ENCODE measurements around the gene CLEC4G. TPM values are rescaled to one million over a fixed set of nuclear protein-coding genes. Genes with fewer than 3 reads are reported as not detected.

Gene CLEC4G
- total RNA-seq, 2 donors from 2014 or later = 0.49 to 6.2 TPM

DNA sequence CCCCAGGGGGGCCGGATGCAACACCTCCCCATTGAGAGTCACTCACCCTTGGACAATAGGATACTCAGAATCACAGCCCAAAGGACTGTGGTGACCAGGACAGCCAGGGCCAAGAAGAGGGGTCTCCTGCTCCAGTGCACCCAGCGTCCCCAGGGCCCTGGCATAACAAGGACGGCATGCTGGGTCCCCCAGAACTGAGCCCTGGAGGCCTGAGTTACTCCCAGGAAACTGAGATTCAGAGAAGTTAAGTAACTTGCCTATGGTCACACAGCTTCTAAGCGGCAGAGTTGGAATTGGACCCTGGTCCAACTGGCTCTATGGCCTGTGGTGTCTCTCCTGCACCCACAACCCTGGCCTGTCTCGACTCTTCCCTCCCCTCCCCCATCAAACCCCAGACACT lies 295 bp downstream of the CLEC4G start:
- no peaks in the 10 kb centered on the region for H3K27me3 ChIP-seq (replicated peaks; ENCODE audit: insufficient read depth)
- no peak overlapping the region for H3K4me3 ChIP-seq
- H3K36me3 ChIP-seq = no peaks in the 10 kb centered on the region
- H3K9me3 ChIP-seq = no peaks in the 10 kb centered on the region
- no peaks in the 10 kb centered on the region for H3K4me1 ChIP-seq (ENCODE audit: control insufficient read depth in 1 of 2, low read depth in 2 of 2)
- ATAC-seq (ENCODE audit: insufficient number of reproducible peaks, low FRiP score, low read depth) (no peak), DNase-seq (ENCODE audit: low spot score) (no peak)
- H3K27ac ChIP-seq = no peak overlapping the region
- no peak for TF ChIP-seq CTCF (IDR thresholded peaks at IDR 0.05)

DNA sequence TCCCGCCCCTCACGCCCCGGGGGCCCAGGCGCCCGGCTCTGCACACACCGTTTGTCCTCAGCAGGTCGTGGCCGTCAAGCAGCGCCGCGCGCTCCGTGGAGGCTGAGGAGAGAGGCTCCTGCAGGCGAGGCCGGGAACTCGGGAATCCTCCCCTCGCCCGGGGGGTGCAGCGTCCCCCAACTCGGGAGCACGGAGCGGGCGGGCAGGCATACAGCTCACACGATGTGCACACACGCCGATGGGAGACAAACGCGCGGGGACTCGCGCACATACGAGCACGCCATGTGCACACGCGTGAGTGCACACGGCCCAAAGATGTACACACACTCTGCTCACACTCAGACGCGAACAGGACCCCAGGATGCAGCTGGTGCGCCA lies 703 bp downstream of the CLEC4G start:
- DNase-seq (ENCODE audit: low spot score) = no peak
- no peak for ATAC-seq (ENCODE audit: insufficient number of reproducible peaks, low FRiP score, low read depth)
- Histone ChIP-seq H3K27ac (no peak overlapping the region), H3K9me3 (no peaks in the 10 kb centered on the region), H3K4me3 (no peak overlapping the region), H3K4me1 (ENCODE audit: control insufficient read depth in 1 of 2, low read depth in 2 of 2) (no peaks in the 10 kb centered on the region), H3K27me3 (replicated peaks; ENCODE audit: insufficient read depth) (no peaks in the 10 kb centered on the region), H3K36me3 (no peaks in the 10 kb centered on the region)
- TF ChIP-seq CTCF (IDR thresholded peaks at IDR 0.05) = no peak

DNA sequence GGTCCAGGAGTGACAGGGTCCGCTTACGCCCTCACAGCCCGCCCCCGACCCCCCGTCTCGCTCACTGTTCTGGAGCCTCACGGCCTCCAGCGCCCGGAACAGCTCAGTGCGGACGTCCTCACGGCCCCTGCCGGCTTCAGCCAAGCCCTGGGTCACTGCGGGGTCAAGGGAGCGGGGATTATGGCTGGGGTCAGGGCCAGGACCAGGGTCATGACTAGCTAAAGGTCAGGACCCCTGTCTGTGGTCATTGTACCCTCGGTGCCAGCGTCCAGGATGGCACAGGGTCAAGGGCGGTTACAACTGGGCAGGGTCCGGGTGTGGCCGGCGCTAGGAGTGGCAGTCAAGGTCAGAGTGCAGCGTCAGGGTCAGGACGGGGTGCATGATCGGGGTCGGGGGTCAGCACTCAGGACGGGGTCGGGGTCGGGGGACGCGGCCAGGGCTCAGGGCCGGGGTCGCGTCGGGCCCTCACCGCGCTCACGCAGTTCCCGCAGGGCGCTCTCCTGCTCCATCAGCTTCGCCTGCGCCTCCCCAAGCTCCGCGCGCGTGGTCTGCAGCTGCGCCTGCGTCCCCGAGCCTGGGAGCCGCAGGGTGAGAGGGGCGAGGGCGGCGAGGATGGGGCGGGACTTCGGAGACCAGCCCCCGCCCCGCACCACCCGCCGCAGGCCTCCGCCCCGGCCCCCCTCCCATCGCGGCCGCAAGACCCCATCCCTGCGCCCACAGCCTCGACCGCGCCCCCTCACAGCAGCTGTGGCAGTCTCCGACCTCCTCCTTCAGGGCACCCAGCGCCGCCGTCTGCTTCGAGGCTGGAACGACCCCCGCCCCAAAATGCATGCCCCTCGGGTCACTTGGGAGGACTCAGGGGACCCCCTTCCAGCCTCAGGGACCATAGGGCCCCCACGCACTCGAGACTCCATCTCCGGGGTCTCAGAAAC lies 1.4 kb downstream of the CLEC4G start:
- Histone ChIP-seq H3K4me3 (peak overlapping the region; percentile 23), H3K27ac (no peak overlapping the region), H3K27me3 (replicated peaks; ENCODE audit: insufficient read depth) (no peaks in the 10 kb centered on the region), H3K4me1 (ENCODE audit: control insufficient read depth in 1 of 2, low read depth in 2 of 2) (no peaks in the 10 kb centered on the region), H3K36me3 (no peaks in the 10 kb centered on the region), H3K9me3 (no peaks in the 10 kb centered on the region)
- no peak for TF ChIP-seq CTCF (IDR thresholded peaks at IDR 0.05)
- ATAC-seq (ENCODE audit: insufficient number of reproducible peaks, low FRiP score, low read depth) (no peak), DNase-seq (ENCODE audit: low spot score) (no peak)

DNA sequence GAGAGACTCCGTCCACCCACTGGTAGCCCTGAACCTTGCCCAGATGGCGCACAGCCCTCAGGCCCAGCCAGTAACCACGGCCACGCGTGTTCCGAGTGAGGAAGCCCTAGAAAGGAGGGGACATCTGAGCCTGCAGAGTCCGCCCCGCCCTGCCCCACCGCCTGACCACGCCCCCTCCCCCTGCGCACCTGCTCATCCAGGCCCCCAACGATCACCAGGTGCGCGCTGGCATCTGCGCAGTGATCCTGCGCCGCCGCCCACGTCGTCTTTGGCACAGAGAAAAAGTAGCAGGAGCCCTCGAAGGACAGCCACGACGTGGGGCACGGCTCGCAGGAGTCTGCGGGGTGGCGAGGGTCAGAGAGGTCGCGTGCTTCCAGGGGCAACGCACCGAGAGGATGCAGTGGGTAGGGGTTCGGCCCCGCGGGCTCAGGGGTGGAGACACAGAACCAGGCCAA lies 2.1 kb downstream of the CLEC4G start:
- DNase-seq (ENCODE audit: low spot score) (no peak), ATAC-seq (ENCODE audit: insufficient number of reproducible peaks, low FRiP score, low read depth) (no peak)
- Histone ChIP-seq H3K27me3 (replicated peaks; ENCODE audit: insufficient read depth) (no peaks in the 10 kb centered on the region), H3K9me3 (no peaks in the 10 kb centered on the region), H3K4me1 (ENCODE audit: control insufficient read depth in 1 of 2, low read depth in 2 of 2) (no peaks in the 10 kb centered on the region), H3K36me3 (no peaks in the 10 kb centered on the region), H3K4me3 (peak overlapping the region; percentile 23), H3K27ac (no peak overlapping the region)
- no peak for TF ChIP-seq CTCF (IDR thresholded peaks at IDR 0.05)

GRCh38 chr19:7729211-7729610 lies 2.7 kb downstream of the CLEC4G start:
- Histone ChIP-seq H3K27me3 (replicated peaks; ENCODE audit: insufficient read depth) (no peaks in the 10 kb centered on the region), H3K4me1 (ENCODE audit: control insufficient read depth in 1 of 2, low read depth in 2 of 2) (no peaks in the 10 kb centered on the region), H3K27ac (no peak overlapping the region), H3K36me3 (no peaks in the 10 kb centered on the region), H3K9me3 (no peaks in the 10 kb centered on the region), H3K4me3 (no peak overlapping the region)
- no peak for TF ChIP-seq CTCF (IDR thresholded peaks at IDR 0.05)
- no peak for ATAC-seq (ENCODE audit: insufficient number of reproducible peaks, low FRiP score, low read depth)
- no peak for DNase-seq (ENCODE audit: low spot score)
